SK-N-MC (cell line): ENCODE data around the gene MARK3.

Source experiments
- EZH2 ChIP-seq: fragments of 200-600 bp; sonication (generic); IDR thresholded peaks from one replicate; pipeline ENCODE4 v1.6.1; 2017; ENCODE audit warnings: antibody characterized with exemption
- FOXP2 ChIP-seq: optimal IDR thresholded peaks from 2 replicates; pipeline ENCODE3; 2011; ENCODE audit warnings: mild to moderate bottlenecking, moderate library complexity; ENCODE audit not compliant: insufficient read depth; ENCODE audit errors: extremely low read length, control extremely low read depth
- POLR2AphosphoS5 ChIP-seq: IDR thresholded peaks from 2 replicates; pipeline ENCODE4 v1.6.1; 2012; ENCODE audit warnings: mild to moderate bottlenecking, low read depth, low read length, borderline replicate concordance

GRCh38 chr14:103547941-103548462, 162.8 kb downstream of the MARK3 start:
- TF ChIP-seq EZH2, result no peak
- TF ChIP-seq POLR2AphosphoS5, result no peak
- no peak for TF ChIP-seq FOXP2
